H1 (cell line): ENCODE results near the gene CEP72. TPM values are rescaled to one million over a fixed set of nuclear protein-coding genes. Genes with fewer than 3 reads are reported as not detected.

Experiments
- GABPA ChIP-seq: IDR thresholded peaks from 2 replicates; pipeline ENCODE4 v1.6.1; 2011; ENCODE audit warnings: mild to moderate bottlenecking, low read length, moderate library complexity, borderline replicate concordance; ENCODE audit not compliant: insufficient read depth
- SIX5 ChIP-seq: IDR thresholded peaks from 2 replicates; pipeline ENCODE4 v1.6.1; 2011; ENCODE audit warnings: mild to moderate bottlenecking, low read depth, low read length
- TEAD4 ChIP-seq: IDR thresholded peaks from 2 replicates; pipeline ENCODE4 v1.6.1; 2012; ENCODE audit warnings: low read depth, low read length, inconsistent platforms, mixed read lengths
- ZNF274 ChIP-seq: IDR thresholded peaks from 2 replicates; pipeline ENCODE4 v1.7.0; 2012; ENCODE audit warnings: low read length, borderline replicate concordance; ENCODE audit errors: extremely low read depth
- polyA plus RNA-seq, 7 experiments: library from polyadenylated mRNA; depleted of rRNA in 3 of 7; stranded (reverse) in 5 of 7; unstranded in 2 of 7; fragments of >200 nt in 5 of 7; fragments of 200-250 nt in 2 of 7; gene quantifications; 1 replicate in 5 of 7; 2 replicates in 1 of 7; 4 replicates in 1 of 7; pipeline versions ENCODE4 v1.2.1 to v1.2.3, GENCODE V29; 2011 to 2013; ENCODE audit warnings: missing spikeins in 2 of 7, mixed read lengths in 2 of 7
- total RNA-seq: library from RNA; stranded (reverse); fragmentation: NEBNext Ultra II Directional; extraction: Animal tissue kit (Norgen Biotek cat#: 25700); gene quantifications from 2 replicates; pipeline ENCODE4 v1.2.1, GENCODE V29; 2021
- TF ChIP-seq, protein P1 (sequence below): IDR thresholded peaks from 2 replicates; pipeline ENCODE4 v1.6.1; 2011; ENCODE audit warnings: low read length, improper control_type of control experiment

CEP72 gene
- total and polyA plus RNA-seq, 2 of the 8 experiments (the other 6 are each of a cell fraction or from before 2014, with no cell fraction given), result 13.1 to 19.6 TPM

DNA sequence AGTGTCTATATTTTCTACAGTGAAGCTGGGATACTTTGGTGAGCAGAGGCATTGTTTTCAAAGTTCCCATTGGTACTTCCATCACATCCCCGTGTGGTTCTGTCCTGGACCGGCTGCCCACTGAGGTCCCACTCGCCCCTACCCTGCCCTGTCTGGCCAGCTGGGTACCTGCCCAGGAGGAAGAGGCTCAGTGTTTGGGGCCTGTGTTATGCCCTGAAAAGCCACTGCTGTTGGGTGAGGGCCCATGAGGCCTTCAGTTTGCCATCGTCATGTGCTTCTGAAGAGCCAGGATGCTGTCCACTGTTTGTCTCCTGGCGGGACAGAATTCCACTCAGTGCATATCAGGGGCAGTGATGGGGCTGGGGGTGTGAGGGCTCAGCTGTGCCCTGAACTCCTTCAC lies 2.6 kb upstream of the CEP72 start (continued):
- TF ChIP-seq, protein P1, sequence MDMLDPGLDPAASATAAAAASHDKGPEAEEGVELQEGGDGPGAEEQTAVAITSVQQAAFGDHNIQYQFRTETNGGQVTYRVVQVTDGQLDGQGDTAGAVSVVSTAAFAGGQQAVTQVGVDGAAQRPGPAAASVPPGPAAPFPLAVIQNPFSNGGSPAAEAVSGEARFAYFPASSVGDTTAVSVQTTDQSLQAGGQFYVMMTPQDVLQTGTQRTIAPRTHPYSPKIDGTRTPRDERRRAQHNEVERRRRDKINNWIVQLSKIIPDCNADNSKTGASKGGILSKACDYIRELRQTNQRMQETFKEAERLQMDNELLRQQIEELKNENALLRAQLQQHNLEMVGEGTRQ, result no peak
- TF ChIP-seq TEAD4 (no peak), GABPA (no peak), ZNF274 (no peak), SIX5 (no peak)
